Measurements from ENCODE around the gene POLR3G.

Gene POLR3G

DNA sequence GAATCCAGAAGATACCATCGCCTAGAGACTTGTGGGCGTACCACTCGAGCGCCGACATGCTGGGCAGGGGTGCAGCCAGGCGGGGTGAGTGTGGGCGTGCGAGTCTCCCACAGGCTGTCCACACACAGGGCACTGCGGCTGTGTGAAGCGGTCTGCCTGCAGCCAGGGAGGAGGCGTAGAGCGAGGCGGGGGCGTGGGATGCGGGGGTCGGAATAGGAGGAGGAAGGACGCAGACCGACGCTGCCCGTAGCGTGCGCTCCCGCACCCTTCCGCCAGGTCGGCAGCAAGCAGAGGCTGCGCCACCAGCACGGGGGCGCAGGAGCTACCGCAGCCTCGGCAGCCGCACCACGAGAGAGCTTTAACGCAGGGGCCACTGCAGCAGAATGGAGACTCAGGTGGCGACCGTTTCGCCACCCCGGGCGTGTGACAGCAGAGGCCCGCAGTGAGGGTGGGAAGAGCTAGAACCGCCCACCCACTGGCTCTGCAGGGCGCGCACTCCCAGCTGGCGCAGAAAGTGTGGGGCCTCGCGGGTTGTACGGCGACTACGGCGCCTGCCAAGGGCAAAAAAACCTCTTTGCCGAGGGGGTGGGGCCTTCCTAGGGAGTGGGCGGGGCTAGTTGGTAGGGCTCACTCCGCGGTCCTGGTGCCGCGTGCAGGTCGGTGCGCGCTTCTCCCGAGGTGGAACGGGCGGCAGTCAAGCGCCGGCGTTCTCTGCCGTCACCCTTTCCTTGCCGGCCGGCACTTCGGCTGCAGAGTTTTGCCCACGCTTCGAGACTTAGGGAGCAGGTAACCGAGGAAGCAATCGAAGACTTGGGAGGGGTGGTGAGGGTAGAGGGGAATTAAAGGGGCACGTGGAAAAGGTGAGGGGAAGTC, at the start of gene POLR3G, which contains the start of gene MBLAC2:
Gene POLR3G (plus strand): TSS at position 630 of the 873 bp plus-strand sequence. CDS start 10,704 bp downstream, outside the sequence.
Gene MBLAC2 (minus strand): TSS at position 537 of the 873 bp plus-strand sequence. CDS start 479 bp downstream, at position 58.
- peak; percentile 94 for DNase-seq

- DNase-seq, result peak; percentile 75
Measured at GRCh38 chr5:90434116-90434714, 40.4 kb upstream of the POLR3G start.

DNA sequence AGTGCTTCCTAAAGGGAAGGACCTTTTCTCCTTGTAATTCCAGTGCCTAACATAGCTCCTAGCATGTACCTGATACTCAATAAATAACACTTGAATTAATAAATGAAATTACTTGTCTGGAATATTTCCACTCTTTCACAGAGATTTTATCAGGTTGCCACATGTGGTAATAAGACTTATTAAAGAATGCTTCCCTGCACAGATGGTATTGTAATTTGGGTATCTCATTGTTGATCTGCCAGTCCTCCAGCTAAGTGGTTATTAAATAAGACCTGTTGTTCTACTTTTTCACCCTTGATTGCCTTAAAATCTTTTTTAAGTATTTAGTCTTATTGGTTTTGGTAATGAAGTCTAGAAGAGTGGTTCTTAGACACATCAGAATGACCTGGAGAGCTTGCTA, 37.0 kb upstream of the POLR3G start:
- DNase-seq, result no peak

DNA sequence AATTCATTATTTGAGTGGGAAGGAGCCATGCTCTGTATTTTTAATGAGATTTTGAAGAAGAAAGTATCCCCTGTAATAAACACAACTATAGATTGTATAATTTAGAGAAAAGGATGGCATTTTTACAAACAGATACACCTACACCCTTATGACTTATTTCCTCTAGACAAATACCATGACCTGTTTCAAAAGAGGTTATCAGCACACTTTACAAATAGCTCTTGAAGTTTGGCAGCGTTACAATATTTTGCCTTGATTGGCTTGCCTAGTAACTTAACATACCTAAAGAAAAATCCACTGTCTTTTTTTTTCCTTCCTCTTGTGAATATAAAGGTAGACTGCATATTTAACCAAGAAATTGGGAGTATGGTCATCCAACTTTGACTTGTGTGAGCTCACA, 36.6 kb upstream of the POLR3G start:
- no peak for DNase-seq

DNA sequence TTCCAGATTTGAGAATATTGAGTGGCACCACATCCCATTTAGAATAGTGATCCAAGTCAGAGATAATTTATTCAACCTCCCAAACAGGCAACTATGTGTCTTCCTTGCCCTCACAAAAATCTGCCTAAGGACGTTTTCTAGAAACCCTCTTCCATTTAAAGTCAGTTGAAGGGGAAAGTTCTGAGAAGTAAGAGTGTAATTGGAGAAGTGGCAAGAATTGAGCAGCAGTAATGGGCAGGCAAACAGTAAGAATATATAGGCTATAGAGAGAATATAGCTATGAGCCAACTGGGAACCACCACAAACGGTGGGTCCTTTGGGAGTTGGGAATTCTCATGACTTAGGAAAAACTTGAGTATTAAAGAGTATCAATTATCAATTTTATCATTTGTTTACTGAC, 34.0 kb upstream of the POLR3G start:
- DNase-seq, result peak; percentile 57

DNA sequence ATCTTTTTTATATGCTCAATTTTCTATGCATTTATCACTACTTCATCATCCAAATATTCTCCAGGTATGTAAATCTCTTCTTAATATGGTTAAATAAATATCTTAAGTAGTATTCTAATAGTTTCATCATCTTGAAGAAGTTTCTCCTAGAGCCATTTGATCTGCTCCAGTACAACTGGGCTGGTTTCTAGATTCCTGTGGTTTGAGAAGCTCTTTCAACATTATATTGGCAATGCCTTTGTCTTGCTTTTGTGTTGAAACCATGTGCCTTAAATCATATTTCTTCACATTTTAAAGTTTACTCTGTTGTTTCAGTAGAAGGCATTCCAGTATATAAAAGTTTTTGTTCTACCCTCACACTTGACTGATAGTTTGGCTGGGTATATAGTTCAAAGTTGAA, 27.7 kb upstream of the POLR3G start:
- DNase-seq, result no peak

DNA sequence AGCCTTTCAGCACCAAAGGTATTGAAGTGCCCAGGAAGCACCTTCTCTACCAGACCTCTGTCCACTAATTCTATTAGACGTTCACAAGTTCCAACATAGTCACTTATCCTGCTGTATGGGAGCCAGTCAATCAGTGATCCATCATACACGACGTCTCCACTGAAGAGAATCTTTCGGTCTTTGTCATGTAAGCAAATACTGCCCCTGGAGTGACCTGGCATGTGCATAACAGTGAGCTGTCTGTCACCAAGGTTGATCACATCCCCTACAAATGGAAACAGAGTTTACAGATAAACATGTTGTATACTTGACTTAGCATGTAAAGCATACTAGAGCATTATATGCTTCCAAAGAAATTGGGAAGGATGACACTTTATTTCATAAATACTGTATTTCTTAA, 13.4 kb upstream of the POLR3G start:
- no peak for DNase-seq

GRCh38 chr5:90472783-90473395, 1.8 kb upstream of the POLR3G start:
- DNase-seq, result no peak

DNA sequence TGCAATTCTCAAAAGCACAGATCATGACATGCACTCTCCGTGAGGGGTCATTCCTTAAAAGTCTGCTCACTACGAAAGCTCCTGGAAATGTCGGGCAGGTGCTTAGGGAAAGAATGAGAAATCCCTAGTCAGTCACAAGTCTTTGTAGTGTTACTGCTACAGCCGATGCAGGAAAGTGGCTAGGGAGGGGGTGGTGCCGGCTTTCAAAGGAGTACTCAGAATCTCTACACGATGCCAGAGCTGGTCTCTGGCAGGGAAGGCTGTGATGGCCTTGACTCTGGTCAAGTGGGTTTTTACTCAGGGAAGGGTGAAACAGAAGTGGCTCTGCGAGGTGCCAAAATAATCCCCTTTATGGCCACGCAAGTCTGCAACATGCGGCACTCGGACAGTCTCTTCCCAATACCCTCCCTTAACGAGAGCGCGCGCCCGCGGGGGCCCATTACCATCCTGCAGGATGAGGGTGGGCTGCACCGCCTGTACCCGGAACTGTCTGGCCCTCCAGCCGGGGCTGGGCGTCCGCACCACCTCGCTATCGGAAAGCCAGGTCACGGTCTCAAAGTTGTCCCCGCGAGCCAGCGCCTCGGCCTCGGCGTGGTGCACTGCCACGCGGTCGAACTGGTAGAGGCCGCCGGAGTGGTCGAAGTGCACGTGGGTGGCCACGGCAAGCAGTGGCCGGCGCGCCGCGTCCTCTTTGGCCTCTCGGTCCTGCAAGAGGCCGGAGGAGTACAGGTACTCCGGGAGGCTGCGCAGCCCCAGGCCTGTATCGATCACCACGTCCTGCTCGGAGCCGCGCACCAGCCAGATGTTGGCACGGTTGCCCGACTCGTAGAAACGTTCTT, 1.0 kb upstream of the POLR3G start:
- peak; percentile 73 for DNase-seq

GRCh38 chr5:90475436-90475980, 844 bp downstream of the POLR3G start:
- DNase-seq, result peak; percentile 36

DNA sequence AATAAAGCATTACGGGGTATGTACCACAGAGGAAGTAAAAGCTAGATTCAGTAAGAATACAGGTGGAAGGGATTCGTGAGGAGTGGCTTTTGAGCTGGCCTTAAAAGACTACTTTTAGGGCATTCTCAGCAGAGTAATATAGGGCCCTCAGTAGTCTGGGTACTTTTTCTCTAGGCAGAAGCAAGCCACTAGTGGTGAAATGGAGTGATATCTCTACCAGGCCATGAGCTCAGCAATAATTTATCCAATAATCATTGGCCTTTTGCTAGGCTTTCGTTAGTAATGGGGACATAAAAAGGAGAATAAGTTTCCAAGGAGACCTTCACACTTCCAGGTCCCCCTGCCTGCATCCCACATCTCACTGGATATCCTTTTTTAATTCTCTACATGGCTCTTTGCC, 1.7 kb downstream of the POLR3G start:
- DNase-seq, result peak; percentile 69

DNA sequence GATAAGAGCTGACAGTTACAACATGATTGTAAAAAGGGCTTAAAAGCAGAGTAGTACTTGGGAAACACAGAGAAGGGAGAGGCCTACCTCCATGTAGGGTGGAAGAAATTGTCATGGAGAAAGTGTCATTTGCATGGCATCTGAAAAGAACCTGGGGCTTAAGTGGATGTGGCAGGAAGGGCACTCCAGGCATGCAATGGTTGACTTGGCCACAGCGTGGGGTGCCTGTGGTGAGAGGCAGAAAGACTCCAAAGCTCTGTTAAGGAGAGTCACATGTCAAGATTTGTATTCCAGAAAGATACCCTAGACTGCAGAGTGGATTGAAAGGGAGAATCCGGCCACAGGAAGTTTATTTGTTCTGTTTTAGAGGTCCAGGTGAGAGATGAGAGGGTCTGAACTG, 2.4 kb downstream of the POLR3G start:
- DNase-seq, result no peak

DNA sequence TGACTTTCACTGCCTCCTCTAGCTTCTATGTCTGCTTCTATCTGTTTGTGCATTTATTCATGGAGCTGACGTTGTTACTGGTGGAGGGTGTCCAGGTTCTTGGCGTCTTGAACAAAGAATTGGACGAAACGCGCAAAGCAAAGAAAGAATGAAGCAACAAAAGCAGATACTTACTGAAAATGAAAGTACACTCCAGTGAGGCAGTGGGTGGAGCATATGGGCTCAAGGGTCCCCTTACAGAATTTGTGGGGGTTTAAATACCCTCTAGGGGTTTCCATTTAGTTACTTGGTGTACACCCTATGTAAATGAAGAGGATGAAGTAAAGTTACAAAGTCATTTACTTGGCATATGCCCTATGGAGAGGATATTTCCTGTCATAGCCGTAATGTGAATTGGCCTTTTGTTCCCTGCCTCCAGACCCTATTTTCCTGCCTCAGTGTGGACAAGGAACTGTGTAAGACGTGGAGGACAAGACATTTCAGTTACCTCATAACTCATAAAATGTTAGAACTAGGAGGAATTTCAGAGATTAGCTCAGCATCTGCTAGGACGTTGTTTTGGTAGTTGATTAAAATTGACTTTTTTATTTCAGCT, 3.1 kb downstream of the POLR3G start:
- no peak for DNase-seq

DNA sequence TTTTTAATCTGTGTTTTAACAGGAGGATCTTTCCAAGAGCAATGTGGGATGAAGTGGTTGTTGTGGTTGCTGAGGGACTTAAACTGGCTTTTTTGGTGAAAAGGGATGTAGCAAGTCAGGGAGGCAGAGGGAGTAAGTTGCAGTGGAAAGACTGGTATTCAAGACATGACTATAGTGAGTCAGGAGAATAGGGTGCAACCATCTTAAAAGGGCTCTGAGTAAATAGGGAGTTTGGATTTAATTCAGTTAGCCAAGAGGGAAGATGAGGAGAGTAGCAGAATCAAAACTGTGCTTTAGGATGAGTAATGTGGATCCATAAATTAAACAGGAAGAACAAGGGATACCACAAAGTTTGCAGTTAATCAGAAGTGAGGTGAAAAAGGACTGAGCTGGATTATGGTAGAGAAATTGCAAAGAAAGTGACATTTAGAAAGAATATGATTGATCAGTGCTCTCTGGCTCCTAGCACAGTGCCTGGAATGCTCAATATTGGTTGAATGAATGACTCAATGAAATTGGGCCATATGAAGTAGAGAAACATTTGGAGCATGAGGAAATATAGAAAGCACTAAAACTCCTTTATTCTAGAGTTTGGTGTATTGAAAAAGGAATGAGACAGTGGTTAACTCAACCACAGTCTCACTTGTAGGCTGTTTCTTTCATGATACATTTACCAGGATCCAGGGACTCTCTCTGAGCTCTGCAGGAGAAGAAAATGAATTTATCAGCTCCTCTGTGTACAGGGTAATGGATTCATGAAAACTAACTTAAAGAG, 5.1 kb downstream of the POLR3G start:
- no peak for DNase-seq

DNA sequence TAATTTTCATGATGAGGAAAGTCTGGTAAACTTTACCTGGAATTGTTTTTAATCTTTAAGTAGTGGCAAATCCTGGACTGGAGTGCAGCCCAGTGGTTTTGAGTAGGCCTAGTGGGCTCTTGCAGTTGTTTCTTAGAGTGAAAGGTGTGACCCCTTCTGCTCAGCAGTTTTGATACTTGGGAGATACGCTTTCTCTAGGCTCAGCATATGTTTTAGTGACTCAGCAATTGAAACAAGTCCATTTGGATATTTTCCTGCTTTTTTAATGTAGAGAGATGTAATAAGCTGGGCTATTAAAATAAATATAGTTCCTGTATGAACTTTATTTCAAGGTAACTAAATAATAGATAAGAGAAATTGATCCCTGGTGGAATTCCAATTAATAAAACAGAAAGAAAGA, 6.0 kb downstream of the POLR3G start:
- DNase-seq, result no peak

DNA sequence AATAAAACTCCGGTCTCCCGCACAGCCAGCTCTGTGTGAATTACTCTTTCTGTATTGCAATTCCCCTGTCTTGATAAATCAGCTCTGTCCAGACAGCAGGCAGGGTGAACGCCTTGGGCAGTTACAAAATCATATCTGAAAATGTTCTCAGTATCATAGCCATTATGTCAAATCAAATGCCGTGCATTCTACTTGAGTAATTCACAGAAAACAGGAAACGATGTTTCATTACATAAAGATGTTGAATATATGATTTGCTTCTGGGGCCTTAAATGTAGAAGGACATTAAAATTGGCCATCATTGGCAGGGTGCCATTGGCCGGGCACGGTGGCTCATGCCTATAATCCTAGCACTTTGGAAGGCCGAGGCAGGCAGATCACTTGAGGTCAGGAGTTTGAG, 8.5 kb downstream of the POLR3G start:
- DNase-seq, result no peak

DNA sequence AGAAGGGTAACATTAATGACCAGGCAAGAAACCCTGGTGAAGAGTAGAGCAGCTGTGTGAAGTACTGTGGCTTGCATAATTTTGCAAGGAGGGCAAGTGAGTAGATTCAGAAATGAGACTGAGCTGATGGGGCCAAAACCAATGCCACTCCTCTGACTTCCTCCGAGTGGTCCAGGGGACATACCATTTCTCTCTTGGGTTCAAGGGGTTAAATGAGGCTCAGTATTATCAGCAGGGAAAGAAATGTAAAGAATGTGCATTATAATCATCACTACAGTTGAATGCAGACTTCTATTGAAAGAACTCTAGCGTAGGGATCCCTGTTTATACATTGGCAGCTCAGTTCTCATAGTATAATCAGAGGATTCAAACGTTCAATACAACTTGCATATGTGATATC, 9.9 kb downstream of the POLR3G start:
- DNase-seq, result no peak

DNA sequence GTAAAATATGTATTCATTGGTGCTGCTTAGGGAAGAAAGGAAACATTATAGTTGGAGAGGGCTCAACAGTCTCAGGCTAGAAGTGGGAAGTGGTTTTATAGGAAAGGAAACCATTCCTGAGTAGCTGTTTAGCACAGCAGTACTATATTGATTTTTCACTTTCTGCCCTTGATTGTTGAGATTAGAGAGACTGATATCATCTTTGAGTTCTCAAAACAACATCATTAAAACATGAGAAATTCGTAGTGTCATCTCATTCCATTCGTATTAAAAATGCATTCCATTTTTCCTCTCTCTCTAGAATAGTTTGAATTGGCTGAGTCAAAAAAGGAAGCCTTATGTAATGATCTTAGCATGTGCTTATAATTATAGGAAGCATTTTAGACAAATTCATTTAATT, 14.1 kb downstream of the POLR3G start:
- no peak for DNase-seq

GRCh38 chr5:90494043-90494442, 19.4 kb downstream of the POLR3G start:
- no peak for DNase-seq

DNA sequence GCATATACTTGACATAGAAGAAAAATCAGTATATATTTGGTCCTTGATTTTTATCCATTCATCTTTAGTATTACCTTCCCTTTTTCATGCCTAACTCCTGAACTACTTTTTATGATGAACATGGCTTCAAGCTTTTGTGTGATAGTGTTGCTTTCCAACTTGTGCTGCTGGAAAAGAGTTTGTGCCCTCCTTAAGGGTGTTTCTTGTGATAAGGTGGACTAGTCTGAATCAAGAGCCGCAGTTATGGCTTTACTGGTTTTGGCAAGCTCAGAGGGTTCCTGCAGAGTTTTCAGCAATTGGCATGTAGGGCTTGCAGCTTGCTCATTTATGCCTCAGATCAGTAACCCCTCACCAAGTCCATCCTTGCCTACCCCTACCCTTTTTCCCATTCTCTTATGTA, 20.5 kb downstream of the POLR3G start:
- DNase-seq, result no peak

- DNase-seq, result no peak
Measured at GRCh38 chr5:90503596-90503995, 28.9 kb downstream of the POLR3G start.

Data from OCI-M1 (cell line).